ENCODE measurements around the gene C6orf118.

DNA sequence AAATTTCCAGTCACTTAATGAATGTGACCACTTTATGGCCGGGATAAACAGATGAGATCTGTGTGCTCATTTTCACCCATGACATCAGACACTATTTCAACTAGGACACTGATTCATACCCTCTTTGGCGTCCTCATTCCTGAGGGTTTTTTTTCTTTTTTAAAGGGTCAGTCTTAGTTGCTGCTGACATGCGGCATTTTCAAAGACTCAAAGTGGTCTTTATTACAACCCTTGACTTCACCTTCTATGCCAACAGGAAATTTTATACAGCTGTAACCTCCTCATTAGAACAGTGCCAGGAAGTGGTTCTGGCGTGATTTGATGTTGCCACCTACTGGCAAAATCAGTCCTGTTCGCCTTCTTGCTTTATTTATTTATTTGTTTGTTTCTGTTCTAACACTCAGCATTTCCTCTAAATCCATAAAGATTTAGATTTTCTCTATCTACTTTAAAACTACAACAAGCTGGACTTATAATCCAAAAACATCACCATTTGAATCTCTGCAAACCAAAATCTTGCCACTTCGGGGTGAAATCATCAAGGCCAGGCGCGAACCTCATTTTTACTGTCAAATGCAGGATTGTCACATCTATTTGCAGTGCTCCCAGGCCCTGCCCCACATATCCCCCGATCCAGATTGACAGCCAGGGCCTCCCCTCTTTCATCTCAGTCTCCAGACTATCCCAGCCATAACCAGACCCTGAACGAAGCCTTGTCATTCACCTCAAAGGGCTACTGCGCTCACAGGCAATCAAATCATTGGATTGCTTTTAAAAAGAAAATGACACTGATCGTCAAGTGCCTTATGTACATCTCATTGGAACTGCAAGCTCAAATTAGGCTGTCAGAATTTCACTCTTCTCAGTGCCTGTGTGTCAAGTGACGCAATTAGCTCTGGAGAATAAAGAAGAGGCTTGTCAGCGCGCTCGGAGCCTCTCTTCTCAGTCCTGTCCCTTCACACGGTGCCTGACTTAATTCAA is 77.5 kb downstream of the C6orf118 start:
- no peak for TF ChIP-seq POLR2A (IDR thresholded peaks at IDR 0.05)
- TF ChIP-seq, protein P1, sequence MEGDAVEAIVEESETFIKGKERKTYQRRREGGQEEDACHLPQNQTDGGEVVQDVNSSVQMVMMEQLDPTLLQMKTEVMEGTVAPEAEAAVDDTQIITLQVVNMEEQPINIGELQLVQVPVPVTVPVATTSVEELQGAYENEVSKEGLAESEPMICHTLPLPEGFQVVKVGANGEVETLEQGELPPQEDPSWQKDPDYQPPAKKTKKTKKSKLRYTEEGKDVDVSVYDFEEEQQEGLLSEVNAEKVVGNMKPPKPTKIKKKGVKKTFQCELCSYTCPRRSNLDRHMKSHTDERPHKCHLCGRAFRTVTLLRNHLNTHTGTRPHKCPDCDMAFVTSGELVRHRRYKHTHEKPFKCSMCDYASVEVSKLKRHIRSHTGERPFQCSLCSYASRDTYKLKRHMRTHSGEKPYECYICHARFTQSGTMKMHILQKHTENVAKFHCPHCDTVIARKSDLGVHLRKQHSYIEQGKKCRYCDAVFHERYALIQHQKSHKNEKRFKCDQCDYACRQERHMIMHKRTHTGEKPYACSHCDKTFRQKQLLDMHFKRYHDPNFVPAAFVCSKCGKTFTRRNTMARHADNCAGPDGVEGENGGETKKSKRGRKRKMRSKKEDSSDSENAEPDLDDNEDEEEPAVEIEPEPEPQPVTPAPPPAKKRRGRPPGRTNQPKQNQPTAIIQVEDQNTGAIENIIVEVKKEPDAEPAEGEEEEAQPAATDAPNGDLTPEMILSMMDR (IDR thresholded peaks at IDR 0.05), result peak in 1 of 4 experiments; percentile 40

Data from prostate gland (tissue), 2 donors.